HG02759 (cell line): ENCODE results near the gene STAB2.

ENCODE experiments used
- ATAC-seq: cut with Tn5 transposase; IDR thresholded peaks from one replicate; pipeline ENCODE4 v1.9.1; 2021; ENCODE audit warnings: mild to moderate bottlenecking, moderate library complexity; ENCODE audit not compliant: unreplicated experiment

Gene STAB2

DNA sequence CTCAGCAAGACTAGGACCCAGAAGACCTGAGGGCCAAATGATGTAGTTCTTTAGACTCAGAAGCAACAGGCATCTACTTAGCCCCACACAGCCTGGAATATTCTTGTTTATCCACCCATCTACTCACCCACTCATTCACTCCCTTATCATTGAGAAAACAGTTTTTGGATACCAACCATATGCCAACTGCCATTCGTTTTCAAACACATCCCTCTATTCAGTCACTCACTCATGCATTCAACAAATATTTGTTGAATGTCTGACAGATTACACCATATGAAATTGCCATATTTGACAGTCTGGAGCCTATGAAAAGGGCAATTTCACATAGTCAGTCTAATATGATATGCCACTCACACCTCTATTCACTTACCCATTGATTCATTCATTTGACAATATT lies 150.8 kb downstream of the STAB2 start:
- no peak for ATAC-seq

DNA sequence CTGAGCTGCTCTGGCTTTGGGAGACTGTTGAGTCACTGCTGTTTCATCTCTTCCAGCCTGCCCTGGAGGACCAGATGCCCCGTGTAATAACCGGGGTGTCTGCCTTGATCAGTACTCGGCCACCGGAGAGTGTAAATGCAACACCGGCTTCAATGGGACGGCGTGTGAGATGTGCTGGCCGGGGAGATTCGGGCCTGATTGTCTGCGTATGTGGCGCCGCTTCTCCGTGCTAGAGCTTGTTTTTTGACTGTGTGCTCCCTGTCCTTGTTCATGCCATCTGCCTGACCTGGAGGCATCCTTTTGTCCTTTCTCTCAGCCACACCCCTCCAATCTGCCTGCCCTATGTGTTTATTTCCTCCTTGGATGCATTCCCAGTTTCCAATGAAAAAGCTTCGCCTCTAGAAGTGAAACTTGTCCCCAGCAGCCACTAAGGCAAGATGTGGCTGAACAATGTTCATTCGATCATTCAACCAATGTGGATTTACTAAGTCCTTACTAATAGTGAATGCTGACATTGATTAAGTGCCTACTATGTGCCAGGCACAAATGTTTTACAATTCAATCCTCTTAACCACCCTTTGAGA lies 155.4 kb downstream of the STAB2 start:
- no peak for ATAC-seq

GRCh38 chr12:103743788-103744187 lies 156.7 kb downstream of the STAB2 start:
- no peak for ATAC-seq

DNA sequence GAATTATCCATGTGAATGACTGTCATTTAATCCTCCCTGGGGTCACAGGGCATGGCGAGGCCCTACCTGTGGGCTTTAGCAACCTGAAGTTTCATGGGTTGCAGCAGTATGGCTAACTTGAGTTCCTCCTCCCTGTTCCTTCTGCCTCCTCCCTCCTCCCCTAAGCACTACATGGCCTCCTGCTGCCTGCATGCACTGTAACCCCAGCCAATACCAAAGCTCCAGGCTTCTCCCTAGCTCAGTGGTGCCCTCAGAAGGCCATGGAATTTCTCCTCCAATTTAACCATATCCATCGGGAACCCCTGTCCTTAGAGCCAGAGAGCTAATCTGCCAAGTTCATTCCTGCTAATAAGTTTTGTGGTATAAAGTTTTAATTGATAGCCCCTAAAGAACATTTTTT lies 158.9 kb downstream of the STAB2 start:
- no peak for ATAC-seq

DNA sequence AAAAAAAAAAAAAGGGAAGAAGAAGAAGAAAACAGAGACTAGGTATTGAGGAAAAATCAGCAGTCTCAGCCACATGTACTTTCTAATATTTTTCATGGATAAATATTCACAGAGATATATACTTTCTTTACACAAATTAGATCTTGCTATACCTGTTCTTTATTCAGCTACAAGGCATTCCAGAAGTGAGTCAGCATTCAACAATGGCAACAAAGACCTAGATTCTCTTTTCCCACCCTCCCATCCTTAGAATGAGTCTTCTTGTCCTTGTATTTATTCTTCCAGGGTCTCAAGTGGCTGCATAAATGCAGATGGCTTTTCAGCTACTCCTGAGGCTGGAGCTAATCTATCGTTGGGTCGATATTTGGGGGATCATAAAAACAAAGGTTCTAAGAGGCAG lies 160.9 kb downstream of the STAB2 start:
- no peak for ATAC-seq

DNA sequence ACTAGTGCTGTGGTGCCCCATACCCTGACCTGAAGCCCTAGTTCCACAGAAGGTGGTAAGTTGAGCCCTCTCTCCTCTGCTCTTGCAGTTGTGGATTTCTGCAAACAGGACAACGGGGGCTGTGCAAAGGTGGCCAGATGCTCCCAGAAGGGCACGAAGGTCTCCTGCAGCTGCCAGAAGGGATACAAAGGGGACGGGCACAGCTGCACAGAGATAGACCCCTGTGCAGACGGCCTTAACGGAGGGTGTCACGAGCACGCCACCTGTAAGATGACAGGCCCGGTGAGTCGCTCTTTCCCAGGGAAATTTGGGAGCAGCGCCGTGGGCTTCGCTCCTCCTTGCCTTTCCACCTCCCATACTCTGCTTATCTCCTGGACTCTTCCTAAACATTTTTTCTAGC lies 161.8 kb downstream of the STAB2 start:
- ATAC-seq: no peak

GRCh38 chr12:103751171-103751570 lies 164.1 kb downstream of the STAB2 start:
- ATAC-seq: no peak

- no peak for ATAC-seq
These were observed 164.5 kb downstream of the STAB2 start for GRCh38 chr12:103751600-103751999.

DNA sequence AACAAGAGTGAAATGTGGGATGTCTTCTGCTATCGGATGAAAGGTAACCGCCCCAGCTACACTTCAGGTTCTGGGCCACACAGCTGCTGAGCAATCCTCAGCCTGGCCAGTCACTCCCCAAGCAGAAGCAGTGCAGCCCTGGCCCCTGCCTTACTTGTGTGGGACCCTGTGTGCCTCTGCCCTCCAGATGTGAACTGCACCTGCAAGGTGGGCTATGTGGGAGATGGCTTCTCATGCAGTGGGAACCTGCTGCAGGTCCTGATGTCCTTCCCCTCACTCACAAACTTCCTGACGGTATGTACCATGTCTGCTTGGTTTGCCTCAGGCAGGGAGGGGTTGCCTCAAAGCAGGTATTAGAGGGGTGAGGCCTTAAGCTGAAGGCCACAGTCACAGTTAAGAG lies 168.4 kb downstream of the STAB2 start:
- ATAC-seq: no peak

GRCh38 chr12:103756443-103756842 lies 169.4 kb downstream of the STAB2 start:
- ATAC-seq: no peak

DNA sequence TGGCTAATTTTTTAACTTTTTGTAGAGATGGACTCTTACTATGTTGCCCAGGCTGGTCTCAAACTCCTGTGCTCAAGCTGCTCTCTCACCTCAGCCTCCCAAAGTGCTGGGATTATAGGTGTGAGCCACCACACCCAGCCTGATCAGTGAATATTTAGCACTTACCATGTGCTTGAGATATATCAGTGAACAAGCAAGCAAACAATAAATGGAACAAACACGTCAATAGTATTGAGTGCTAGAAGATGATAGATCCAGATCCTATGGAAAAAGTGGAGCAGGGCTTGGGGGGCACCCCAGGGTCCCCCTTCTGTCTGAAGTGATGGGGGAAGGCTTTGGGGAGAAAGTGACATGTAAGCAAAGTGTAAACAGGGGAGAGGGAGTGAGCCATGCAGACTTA lies 170.2 kb downstream of the STAB2 start:
- no peak for ATAC-seq

GRCh38 chr12:103758310-103759089 lies 171.4 kb downstream of the STAB2 start:
- ATAC-seq: no peak

DNA sequence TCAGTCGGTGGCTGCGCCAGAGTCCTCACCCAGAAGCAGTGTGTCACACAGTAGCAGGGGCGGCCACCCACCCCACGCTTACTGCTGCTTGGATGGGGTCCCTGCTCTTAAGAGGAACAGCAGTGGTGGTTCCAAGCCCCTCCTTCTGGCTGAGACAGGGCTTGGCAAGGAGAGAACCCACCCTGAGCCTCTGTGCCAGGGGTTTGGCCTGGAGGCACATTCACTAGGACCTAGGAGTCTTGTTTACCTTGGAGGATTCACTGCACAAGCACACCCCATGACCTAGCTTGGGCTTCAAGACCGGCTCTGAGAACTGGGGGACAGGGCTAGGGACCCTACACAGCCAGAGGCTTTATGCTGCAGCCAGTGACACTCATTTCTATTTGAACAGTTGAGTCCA lies 175.4 kb downstream of the STAB2 start:
- ATAC-seq: no peak

GRCh38 chr12:103765322-103765721 lies 178.2 kb downstream of the STAB2 start:
- no peak for ATAC-seq

DNA sequence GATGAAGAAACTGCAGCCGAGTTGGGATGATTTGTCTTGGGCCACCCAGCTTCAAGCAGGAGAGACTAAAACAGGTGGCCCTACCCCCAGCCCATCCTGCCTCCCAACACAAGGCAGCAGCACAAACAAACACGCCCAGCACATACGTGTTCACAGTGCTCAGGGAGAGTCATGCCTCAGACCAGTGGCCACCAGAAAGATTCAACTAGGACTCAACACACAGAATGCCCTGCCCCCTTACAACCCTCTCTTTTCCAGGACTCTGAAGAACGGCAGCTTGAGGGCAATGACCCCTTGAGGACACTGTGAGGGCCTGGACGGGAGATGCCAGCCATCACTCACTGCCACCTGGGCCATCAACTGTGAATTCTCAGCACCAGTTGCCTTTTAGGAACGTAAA lies 179.0 kb downstream of the STAB2 start:
- no peak for ATAC-seq

- ATAC-seq: no peak
These were observed 181.5 kb downstream of the STAB2 start for GRCh38 chr12:103768467-103769123.

DNA sequence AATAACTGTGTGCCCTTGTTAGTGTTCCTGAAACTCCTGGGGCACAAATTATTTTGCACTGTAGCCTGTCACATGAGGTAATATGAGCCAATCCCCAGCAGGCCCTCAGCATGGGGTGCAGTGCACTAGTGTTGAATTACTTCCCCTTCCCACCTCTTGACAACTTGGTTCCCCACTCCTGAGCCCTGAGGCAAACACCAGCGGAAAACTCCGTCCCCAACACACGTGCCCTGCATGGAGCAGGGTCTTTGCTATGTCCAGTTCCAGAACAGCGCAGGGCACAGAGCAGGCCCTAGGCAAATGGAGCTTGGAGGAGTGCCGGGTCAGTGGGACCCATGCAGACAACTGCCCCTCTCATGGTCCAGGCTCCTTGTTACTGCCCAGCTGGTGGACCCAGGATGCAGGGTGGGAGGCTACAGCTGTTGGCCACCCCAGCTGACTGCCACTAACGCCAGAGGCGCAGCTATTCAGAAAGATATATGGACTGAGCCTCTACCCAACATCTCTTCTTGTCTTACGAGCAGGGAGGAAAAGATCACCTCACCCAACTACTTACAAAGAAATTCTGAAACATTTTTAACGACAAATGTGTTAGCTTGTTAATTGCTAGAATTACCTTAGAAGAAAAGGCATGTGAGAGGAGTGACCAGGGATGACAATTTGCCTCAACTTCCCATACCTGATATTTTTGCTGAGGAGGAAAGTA lies 182.3 kb downstream of the STAB2 start:
- ATAC-seq: no peak

GRCh38 chr12:103771466-103771865 lies 184.4 kb downstream of the STAB2 start:
- no peak for ATAC-seq

- ATAC-seq: no peak
These were observed 185.5 kb downstream of the STAB2 start for GRCh38 chr12:103772367-103773108.

- ATAC-seq: no peak
These were observed 186.2 kb downstream of the STAB2 start for GRCh38 chr12:103773109-103773910.
